HepG2 (cell line): ENCODE data around the gene JPH4. TPM values are rescaled to one million over a fixed set of nuclear protein-coding genes. Genes with fewer than 3 reads are reported as not detected.

Experiments
- BHLHE40 ChIP-seq: IDR thresholded peaks from 2 replicates; pipeline ENCODE4 v1.6.1; 2011; ENCODE audit warnings: low read length, improper control_type of control experiment
- HDAC6 ChIP-seq: fragments of 200-600 bp; sonication (generic); IDR thresholded peaks from 2 replicates; pipeline ENCODE4 v1.7.0; 2017; ENCODE audit warnings: mild to moderate bottlenecking, antibody characterized with exemption, low read length, low read depth
- HMG20A ChIP-seq: IDR thresholded peaks from 2 replicates; pipeline ENCODE4 v1.6.1; 2016; ENCODE audit warnings: borderline replicate concordance
- HOXD1 ChIP-seq: sonication (generic); formaldehyde crosslinking; IDR thresholded peaks from 2 replicates; pipeline ENCODE4 v1.5.0; 2020; ENCODE audit warnings: missing genetic modification reagents
- MXD4 ChIP-seq: IDR thresholded peaks from 2 replicates; pipeline ENCODE4 v1.6.1; 2016; ENCODE audit warnings: mild to moderate bottlenecking, missing biosample characterization, missing genetic modification reagents
- POGK ChIP-seq: sonication (generic); formaldehyde crosslinking; conservative IDR thresholded peaks from 2 replicates; pipeline ENCODE4 v1.8.0; 2022; ENCODE audit warnings: mild to moderate bottlenecking, moderate library complexity, missing genetic modification reagents
- POLR2A ChIP-seq, 2 experiments: IDR thresholded peaks; 2 replicates each; pipeline ENCODE4 v1.6.1; 2011; ENCODE audit warnings: low read depth in 2 of 2, low read length in 2 of 2, mild to moderate bottlenecking in 1 of 2, moderate library complexity in 1 of 2; ENCODE audit not compliant: insufficient read depth in 1 of 2
- RNF2 ChIP-seq: fragments of 450-650 bp; conservative IDR thresholded peaks from 2 replicates; pipeline ENCODE4 v1.6.1; 2016; ENCODE audit warnings: low read depth
- SP1 ChIP-seq, 2 experiments: fragments of 450-650 bp in 1 of 2; sonication (generic) in 1 of 2; formaldehyde crosslinking in 1 of 2; IDR thresholded peaks; 2 replicates each; pipeline versions ENCODE4 v1.4.0 to v1.6.1; 2016 to 2020; ENCODE audit warnings: missing genetic modification reagents in 1 of 2
- TCF7 ChIP-seq: sonication (generic); IDR thresholded peaks from 2 replicates; pipeline ENCODE4 v1.6.1; 2016; ENCODE audit warnings: antibody characterized with exemption, low read depth
- TRIM22 ChIP-seq: fragments of 450-650 bp; IDR thresholded peaks from 2 replicates; pipeline ENCODE4 v1.6.1; 2017
- ZBTB26 ChIP-seq: IDR thresholded peaks from 2 replicates; pipeline ENCODE4 v1.6.1; 2016; ENCODE audit warnings: missing compliant biosample characterization, missing genetic modification reagents, borderline replicate concordance
- ZNF33B ChIP-seq: sonication (generic); formaldehyde crosslinking; IDR thresholded peaks from 2 replicates; pipeline ENCODE4 v1.5.1; 2020; ENCODE audit warnings: mild to moderate bottlenecking, missing genetic modification reagents
- ZNF343 ChIP-seq: sonication (generic); formaldehyde crosslinking; IDR thresholded peaks from 2 replicates; pipeline ENCODE4 v1.4.0; 2020; ENCODE audit warnings: mild to moderate bottlenecking, missing genetic modification reagents
- ZNF558 ChIP-seq: sonication (generic); formaldehyde crosslinking; IDR thresholded peaks from 2 replicates; pipeline ENCODE4 v1.9.0; 2022; ENCODE audit warnings: mild to moderate bottlenecking, missing genetic modification reagents, borderline replicate concordance
- ZNF703 ChIP-seq: sonication (generic); formaldehyde crosslinking; IDR thresholded peaks from 2 replicates; pipeline ENCODE4 v1.5.1; 2020; ENCODE audit warnings: missing genetic modification reagents, mild to moderate bottlenecking, moderate library complexity, borderline replicate concordance
- ZSCAN31 ChIP-seq: sonication (generic); formaldehyde crosslinking; IDR thresholded peaks from 2 replicates; pipeline ENCODE4 v1.5.0; 2020; ENCODE audit warnings: low read depth, mild to moderate bottlenecking, missing genetic modification reagents
- polyA plus RNA-seq, 8 experiments: library from polyadenylated mRNA; depleted of rRNA in 3 of 8; stranded (reverse) in 7 of 8; unstranded in 1 of 8; fragments of >200 nt; fragmentation: Illumina TruSeq in 4 of 8; extraction: Trizol in 4 of 8; gene quantifications; 2 replicates each; pipeline versions ENCODE4 v1.2.1 to v1.2.3, GENCODE V29; 2011 to 2016; ENCODE audit warnings: low read depth in 4 of 8, missing spikeins in 1 of 8, mixed read lengths in 1 of 8; ENCODE audit not compliant: insufficient read depth in 1 of 8
- total RNA-seq, 5 experiments: library from RNA; depleted of rRNA; stranded (reverse); fragments of >200 nt; fragmentation: Illumina TruSeq; extraction: Trizol; gene quantifications; 2 replicates each; pipeline ENCODE4 v1.2.3, GENCODE V29; 2016; ENCODE audit warnings: low read depth in 1 of 5
- TF ChIP-seq, protein P1 (sequence below): IDR thresholded peaks from 2 replicates; pipeline ENCODE4 v1.6.1; 2012; ENCODE audit warnings: low read depth, low read length, improper control_type of control experiment
- TF ChIP-seq, protein P2 (sequence below): sonication (generic); formaldehyde crosslinking; IDR thresholded peaks from 2 replicates; pipeline ENCODE4 v1.5.0; 2020; ENCODE audit warnings: mild to moderate bottlenecking, missing genetic modification reagents

Gene JPH4
- total and polyA plus RNA-seq, 2 of the 13 experiments (the other 11 are each of a cell fraction or from before 2014, with no cell fraction given) = 0.08 to 0.22 TPM

DNA sequence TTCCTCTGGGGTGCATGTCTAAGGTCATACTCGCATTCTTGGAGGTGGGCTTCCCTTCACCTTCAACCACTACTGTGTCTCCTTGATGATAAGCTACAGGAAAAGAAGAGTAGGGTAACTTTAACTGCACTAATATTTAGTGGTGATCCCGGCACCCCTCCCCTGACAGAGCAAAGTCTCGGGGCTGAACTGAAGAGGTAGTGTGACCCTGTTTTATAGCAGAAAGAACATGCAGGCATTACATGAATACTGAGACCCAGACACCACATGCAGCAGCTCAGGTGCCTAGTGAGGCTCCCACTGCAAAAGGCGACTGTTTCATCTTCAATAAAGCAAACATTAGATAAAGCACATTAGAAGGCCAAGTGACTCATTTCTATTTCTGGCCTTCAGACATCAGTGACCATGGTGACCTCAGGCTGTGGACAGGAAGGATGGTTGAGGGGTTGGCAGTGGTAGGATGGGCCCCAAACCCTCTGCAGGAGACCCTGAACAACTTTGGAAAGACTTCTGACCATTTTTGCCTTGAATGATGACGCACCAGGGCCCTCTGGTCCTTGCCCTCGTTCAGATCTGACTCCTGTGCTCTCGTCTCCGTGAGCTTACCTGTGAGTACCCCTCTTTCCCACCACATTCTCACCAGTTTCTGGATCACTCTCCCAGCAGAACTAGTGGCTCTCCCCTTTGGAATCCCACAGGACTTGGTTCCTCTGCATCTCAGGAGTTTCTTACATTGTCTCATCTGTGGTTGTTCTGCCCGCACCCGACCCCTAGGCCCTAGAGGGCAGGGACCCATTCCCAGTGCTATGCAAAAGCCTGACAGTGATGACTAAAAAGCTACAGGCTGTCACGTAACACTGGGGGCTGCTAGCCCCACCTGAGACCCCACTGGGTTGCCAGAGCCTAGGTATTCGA, 23.8 kb upstream of the JPH4 start (continued):
- TF ChIP-seq POGK (peak; percentile 12; the same call in 1 of the 2 replicates), MXD4 (CRISPR knock-in tag) (0 out of 2 replicates have a peak, but pooled peaks have one; percentile 59), TRIM22 (no peak), ZNF703 (CRISPR knock-in tag) (0 out of 2 replicates have a peak, but pooled peaks have one; percentile 22), ZNF33B (peak; percentile 73), ZSCAN31 (CRISPR knock-in tag) (0 out of 2 replicates have a peak, but pooled peaks have one; percentile 26), TCF7 (peak; percentile 91), BHLHE40 (peak; percentile 74; the same call in 1 of the 2 replicates), RNF2 (peak; percentile 48; the same call in 1 of the 2 replicates), SP1 (IDR thresholded peaks at IDR 0.05) (no peak), SP1 (CRISPR knock-in tag; IDR thresholded peaks at IDR 0.05) (0 out of 2 replicates have a peak, but pooled peaks have one; percentile 8), ZNF558 (CRISPR knock-in tag) (no peak), POLR2A (IDR thresholded peaks at IDR 0.05; ENCODE audit: insufficient read depth in 1 of 2, low read depth in 2 of 2, low read length in 2 of 2) (0 out of 4 replicates have a peak, but pooled peaks of 1 of the 2 experiments have one; percentile 40), HOXD1 (CRISPR knock-in tag) (peak; percentile 69; the same call in 1 of the 2 replicates), ZNF343 (CRISPR knock-in tag) (peak; percentile 65; the same call in 1 of the 2 replicates), ZBTB26 (peak; percentile 37), HDAC6 (no peak), HMG20A (peak; percentile 88; the same call in 1 of the 2 replicates)
- TF ChIP-seq, protein P1, sequence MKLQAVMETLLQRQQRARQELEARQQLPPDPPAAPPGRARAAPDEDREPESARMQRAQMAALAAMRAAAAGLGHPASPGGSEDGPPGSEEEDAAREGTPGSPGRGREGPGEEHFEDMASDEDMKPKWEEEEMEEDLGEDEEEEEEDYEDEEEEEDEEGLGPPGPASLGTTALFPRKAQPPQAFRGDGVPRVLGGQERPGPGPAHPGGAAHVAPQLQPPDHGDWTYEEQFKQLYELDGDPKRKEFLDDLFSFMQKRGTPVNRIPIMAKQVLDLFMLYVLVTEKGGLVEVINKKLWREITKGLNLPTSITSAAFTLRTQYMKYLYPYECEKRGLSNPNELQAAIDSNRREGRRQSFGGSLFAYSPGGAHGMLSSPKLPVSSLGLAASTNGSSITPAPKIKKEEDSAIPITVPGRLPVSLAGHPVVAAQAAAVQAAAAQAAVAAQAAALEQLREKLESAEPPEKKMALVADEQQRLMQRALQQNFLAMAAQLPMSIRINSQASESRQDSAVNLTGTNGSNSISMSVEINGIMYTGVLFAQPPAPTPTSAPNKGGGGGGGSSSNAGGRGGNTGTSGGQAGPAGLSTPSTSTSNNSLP = peak; percentile 98
- TF ChIP-seq, protein P2, sequence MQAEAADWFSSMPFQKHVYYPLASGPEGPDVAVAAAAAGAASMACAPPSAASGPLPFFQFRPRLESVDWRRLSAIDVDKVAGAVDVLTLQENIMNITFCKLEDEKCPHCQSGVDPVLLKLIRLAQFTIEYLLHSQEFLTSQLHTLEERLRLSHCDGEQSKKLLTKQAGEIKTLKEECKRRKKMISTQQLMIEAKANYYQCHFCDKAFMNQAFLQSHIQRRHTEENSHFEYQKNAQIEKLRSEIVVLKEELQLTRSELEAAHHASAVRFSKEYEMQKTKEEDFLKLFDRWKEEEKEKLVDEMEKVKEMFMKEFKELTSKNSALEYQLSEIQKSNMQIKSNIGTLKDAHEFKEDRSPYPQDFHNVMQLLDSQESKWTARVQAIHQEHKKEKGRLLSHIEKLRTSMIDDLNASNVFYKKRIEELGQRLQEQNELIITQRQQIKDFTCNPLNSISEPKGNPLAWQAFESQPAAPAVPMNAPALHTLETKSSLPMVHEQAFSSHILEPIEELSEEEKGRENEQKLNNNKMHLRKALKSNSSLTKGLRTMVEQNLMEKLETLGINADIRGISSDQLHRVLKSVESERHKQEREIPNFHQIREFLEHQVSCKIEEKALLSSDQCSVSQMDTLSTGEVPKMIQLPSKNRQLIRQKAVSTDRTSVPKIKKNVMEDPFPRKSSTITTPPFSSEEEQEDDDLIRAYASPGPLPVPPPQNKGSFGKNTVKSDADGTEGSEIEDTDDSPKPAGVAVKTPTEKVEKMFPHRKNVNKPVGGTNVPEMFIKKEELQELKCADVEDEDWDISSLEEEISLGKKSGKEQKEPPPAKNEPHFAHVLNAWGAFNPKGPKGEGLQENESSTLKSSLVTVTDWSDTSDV = no peak
